A549 (cell line): ENCODE measurements around the gene TNN. TPM values are rescaled to one million over a fixed set of nuclear protein-coding genes. Genes with fewer than 3 reads are reported as not detected.
A peak's percentile ranks its signal among the peaks of the same experiment; 100 is the strongest.

Experiments used
- ATAC-seq, 2 experiments: fragments of 200-7000 bp in 1 of 2; fragments of >200 bp in 1 of 2; cut with Nextera tagmentation in 1 of 2; cut with Tn5 transposase in 1 of 2; 3 replicates each; pipeline versions ENCODE4 v1.8.0 to v1.9.1; 2018 to 2020; ENCODE audit warnings: mild to moderate bottlenecking in 1 of 2, moderate library complexity in 1 of 2
- CTCF ChIA-PET: fragments of 300-600 bp; sonication (Branson Sonifier 250); formaldehyde crosslinking; extraction: SDS; loops from one replicate; lab custom pipeline; 2021; ENCODE audit warnings: antibody characterized with exemption, inconsistent platforms; lab: Yijun Ruan, JAX
- POLR2A ChIA-PET: fragments of 350-600 bp; formaldehyde crosslinking; extraction: SDS; loops from one replicate; lab custom pipeline; 2021; ENCODE audit warnings: antibody characterized with exemption, inconsistent platforms; lab: Yijun Ruan, JAX
- DNase-seq, 2 experiments: peaks; one replicate each; pipeline versions ENCODE4 v3.0.0 to v3.0.0-alpha.2; 2011 to 2016; ENCODE audit warnings: low read depth in 1 of 2, low spot score in 1 of 2
- FAIRE-seq: peaks from 2 replicates; lab custom pipeline; 2011; peaks lifted over from hg19 to GRCh38; lab: Jason Lieb, UNC
- H3K27ac ChIP-seq, 2 experiments: fragments of >200 bp; sonication (Bioruptor Twin); formaldehyde crosslinking; 3 replicates each; pipeline ENCODE4 v1.5.1; 2016 to 2017
- H3K4me1 ChIP-seq: fragments of >200 bp; sonication (Bioruptor Twin); formaldehyde crosslinking; 3 replicates; pipeline ENCODE4 v1.6.1; 2016
- H3K4me2 ChIP-seq: fragments of >200 bp; sonication (Bioruptor Twin); formaldehyde crosslinking; 3 replicates; pipeline ENCODE4 v1.6.1; 2016
- H3K4me3 ChIP-seq: fragments of >200 bp; sonication (Bioruptor Twin); formaldehyde crosslinking; 3 replicates; pipeline ENCODE4 v1.5.1; 2016
- H3K9me3 ChIP-seq: fragments of >200 bp; sonication (Bioruptor Twin); formaldehyde crosslinking; 3 replicates; pipeline ENCODE4 v1.6.1; 2016
- CBX8 ChIP-seq: fragments of 200-600 bp; sonication (generic); IDR thresholded peaks from 2 replicates; pipeline ENCODE4 v1.6.1; 2016
- CHD2 ChIP-seq: fragments of 150-350 bp; IDR thresholded peaks from 2 replicates; pipeline ENCODE4 v1.6.1; 2014; ENCODE audit warnings: low read length; ENCODE audit not compliant: partially characterized antibody
- EHF ChIP-seq: fragments of 250-450 bp; sonication (Bioruptor Pico); IDR thresholded peaks from 2 replicates; pipeline ENCODE4 v1.5.0; 2020; ENCODE audit warnings: mild to moderate bottlenecking
- EHMT2 ChIP-seq: fragments of 200-600 bp; sonication (generic); IDR thresholded peaks from 2 replicates; pipeline ENCODE4 v1.6.1; 2016; ENCODE audit warnings: antibody characterized with exemption, low read depth, mild to moderate bottlenecking, moderate library complexity
- ESRRA ChIP-seq: fragments of 150-350 bp; IDR thresholded peaks from 2 replicates; pipeline ENCODE4 v1.6.1; 2014; ENCODE audit warnings: mild to moderate bottlenecking, low read length, borderline replicate concordance
- FOXS1 ChIP-seq: fragments of 250-450 bp; sonication (Bioruptor Pico); IDR thresholded peaks from 2 replicates; pipeline ENCODE4 v1.5.0; 2020; ENCODE audit warnings: mild to moderate bottlenecking, moderate library complexity
- HDAC2 ChIP-seq: fragments of 200-600 bp; sonication (generic); IDR thresholded peaks from 2 replicates; pipeline ENCODE4 v1.6.1; 2016
- HEYL ChIP-seq: fragments of 250-450 bp; sonication (Bioruptor Pico); IDR thresholded peaks from 2 replicates; pipeline ENCODE4 v1.8.0; 2021; ENCODE audit warnings: mild to moderate bottlenecking, moderate library complexity
- HOXA7 ChIP-seq: fragments of 250-450 bp; sonication (Bioruptor Pico); IDR thresholded peaks from 2 replicates; pipeline ENCODE4 v1.5.0; 2020; ENCODE audit warnings: mild to moderate bottlenecking, moderate library complexity
- HOXB13 ChIP-seq: fragments of 250-450 bp; sonication (Bioruptor Pico); IDR thresholded peaks from 2 replicates; pipeline ENCODE4 v1.5.0; 2020; ENCODE audit warnings: low read depth, mild to moderate bottlenecking, moderate library complexity
- HOXB5 ChIP-seq: fragments of 250-450 bp; sonication (Bioruptor Pico); IDR thresholded peaks from 2 replicates; pipeline ENCODE4 v1.5.0; 2020; ENCODE audit warnings: mild to moderate bottlenecking, moderate library complexity
- JUN ChIP-seq, 2 experiments: fragments of >200 bp; sonication (Bioruptor Twin); formaldehyde crosslinking; IDR thresholded peaks; 2 replicates in 1 of 2; 3 replicates in 1 of 2; pipeline ENCODE4 v1.6.1; 2016 to 2017
- MAFK ChIP-seq: fragments of 450-650 bp; IDR thresholded peaks from 2 replicates; pipeline ENCODE4 v1.6.1; 2014; ENCODE audit not compliant: partially characterized antibody
- MYC ChIP-seq: IDR thresholded peaks from 2 replicates; pipeline ENCODE4 v1.6.1; 2012; ENCODE audit warnings: mild to moderate bottlenecking, inconsistent platforms, low read length, improper control_type of control experiment, borderline replicate concordance
- PHF8 ChIP-seq: fragments of 200-600 bp; sonication (generic); IDR thresholded peaks from 2 replicates; pipeline ENCODE4 v1.6.1; 2016; ENCODE audit warnings: low read depth, mild to moderate bottlenecking, antibody characterized with exemption, moderate library complexity, borderline replicate concordance
- POLR2AphosphoS2 ChIP-seq: conservative IDR thresholded peaks from 2 replicates; pipeline ENCODE4 v1.6.1; 2012; ENCODE audit warnings: low read length, improper control_type of control experiment, inconsistent platforms
- RARB ChIP-seq: fragments of 250-450 bp; sonication (Bioruptor Pico); IDR thresholded peaks from 2 replicates; pipeline ENCODE4 v1.8.0; 2021; ENCODE audit warnings: mild to moderate bottlenecking, moderate library complexity
- SMC3 ChIP-seq: fragments of >200 bp; sonication (Bioruptor Twin); formaldehyde crosslinking; IDR thresholded peaks from 3 replicates; pipeline ENCODE4 v1.6.1; 2018; ENCODE audit warnings: inconsistent platforms
- SREBF2 ChIP-seq: fragments of 450-650 bp; IDR thresholded peaks from 2 replicates; pipeline ENCODE4 v1.6.1; 2014; ENCODE audit warnings: mild to moderate bottlenecking, moderate library complexity
- ZNF302 ChIP-seq: fragments of 250-450 bp; sonication (Bioruptor Pico); IDR thresholded peaks from 2 replicates; pipeline ENCODE4 v1.9.0; 2021; ENCODE audit warnings: inconsistent platforms, mild to moderate bottlenecking, moderate library complexity
- ZSCAN20 ChIP-seq: fragments of 250-450 bp; sonication (Bioruptor Pico); IDR thresholded peaks from 2 replicates; pipeline ENCODE4 v1.8.0; 2022; ENCODE audit warnings: mild to moderate bottlenecking, moderate library complexity
- WGBS: methylation state at CpG from one replicate; pipeline ENCODE4 v1.1.6; 2017; ENCODE audit errors: missing lambda C conversion rate; 5-methylcytosine and 5-hydroxymethylcytosine counted together
- polyA plus RNA-seq, 4 experiments: library from polyadenylated mRNA; depleted of rRNA in 3 of 4; stranded (reverse); fragments of >200 nt; fragmentation: RNase III in 1 of 4; extraction: RNeasy Plus Mini Kit Qiagen cat#74134 plus additional on column Dnase treatment in 1 of 4; gene quantifications; 2 replicates in 3 of 4; 3 replicates in 1 of 4; pipeline ENCODE4 v1.2.3, GENCODE V29; 2011 to 2017
- TF ChIP-seq, protein P1 (sequence below): IDR thresholded peaks from 2 replicates; pipeline ENCODE4 v1.6.1; 2012
- TF ChIP-seq, protein P2 (sequence below): fragments of 250-450 bp; sonication (Bioruptor Pico); IDR thresholded peaks from 2 replicates; pipeline ENCODE4 v1.5.0; 2020; ENCODE audit warnings: low read depth, mild to moderate bottlenecking, moderate library complexity
- TF ChIP-seq, protein P3 (sequence below): IDR thresholded peaks from 2 replicates; pipeline ENCODE4 v1.6.1; 2012; ENCODE audit warnings: low read depth, borderline replicate concordance
- TF ChIP-seq, protein P4 (sequence below): fragments of 450-650 bp; IDR thresholded peaks from 2 replicates; pipeline ENCODE4 v1.6.1; 2014; ENCODE audit warnings: antibody characterized with exemption

Gene TNN
- polyA plus RNA-seq, 2 of the 4 experiments (the other 2 are of a cell fraction), result not detected

DNA sequence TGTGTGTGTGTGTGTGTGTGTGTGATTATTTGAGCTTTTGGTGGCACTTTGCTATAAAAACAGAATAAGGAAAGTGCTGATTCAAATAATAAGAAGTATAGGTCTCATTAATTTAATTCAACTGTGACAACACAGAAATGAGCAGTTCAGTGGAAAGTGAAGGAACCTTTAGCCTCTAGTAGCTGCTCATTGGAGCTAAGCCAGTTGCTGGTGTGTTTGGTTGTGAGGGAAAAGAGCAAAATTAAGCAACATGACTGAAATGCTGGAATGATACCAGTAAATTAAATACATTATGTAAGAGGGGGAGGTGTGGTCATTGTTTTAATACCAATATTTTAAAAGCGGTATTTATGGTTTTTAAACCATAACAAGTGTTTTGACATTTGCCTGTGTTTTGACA, 69.7 kb downstream of the TNN start:
- DNase-seq, result no peak
- ChIA-PET POLR2A (no interaction called here), CTCF (interaction anchor here (6.9 kb wide), 1 partner anchor 9 kb away, joined by 36 read pairs; no protein-coding TSS in a partner anchor)
- Histone ChIP-seq H3K4me2 (no peak overlapping the region), H3K9me3 (no peaks in the 10 kb centered on the region), H3K27ac (no peak overlapping the region), H3K4me1 (no peaks in the 10 kb centered on the region), H3K4me3 (no peak overlapping the region)
- no peak for FAIRE-seq
- TF ChIP-seq ZSCAN20 (CRISPR knock-in tag), result no peak
- WGBS, result 74% methylated on average over 1 of the region's 1 CpG
- no peak for ATAC-seq

DNA sequence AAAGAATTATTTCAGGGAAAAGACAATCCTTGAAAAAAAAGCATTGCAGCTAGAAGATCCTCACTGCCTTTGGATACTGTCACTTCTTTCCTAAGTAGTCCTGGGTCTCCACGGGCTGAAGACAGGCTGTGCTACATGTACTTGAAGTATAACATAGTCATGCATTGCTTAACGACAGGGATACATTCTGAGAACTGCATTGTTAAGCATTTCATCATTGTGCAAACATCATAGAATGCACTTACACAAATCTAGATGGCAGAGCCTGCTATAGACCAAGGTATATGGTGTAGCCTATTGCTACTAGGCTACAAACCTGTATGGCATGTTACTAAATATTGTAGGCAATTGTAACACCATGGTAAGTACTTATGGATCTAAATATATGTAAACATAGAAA, 70.9 kb downstream of the TNN start:
- ChIA-PET CTCF (interaction anchor here (1.7 to 6.9 kb wide), 2 partner anchors 7 to 13 kb away, joined by 6 to 36 read pairs; no protein-coding TSS in a partner anchor), POLR2A (no interaction called here)
- H3K4me1 ChIP-seq, result no peaks in the 10 kb centered on the region
- ATAC-seq (peak; percentile 38 to 42; a peak in 3 of 6 replicates), FAIRE-seq (no peak), DNase-seq (no peak)
- H3K4me3 ChIP-seq, result no peak overlapping the region
- H3K4me2 ChIP-seq, result no peak overlapping the region
- H3K27ac ChIP-seq, result no peak overlapping the region
- WGBS, result 0% methylated on average over 2 of the region's 2 CpGs
- no peaks in the 10 kb centered on the region for H3K9me3 ChIP-seq
- TF ChIP-seq EHMT2 (no peak), HOXA7 (no peak), CBX8 (no peak), SMC3 (no peak), EHF (CRISPR knock-in tag) (no peak), SREBF2 (no peak), ZNF302 (CRISPR knock-in tag) (no peak), CHD2 (no peak), HDAC2 (no peak), MYC (no peak), FOXS1 (no peak), JUN (IDR thresholded peaks at IDR 0.05) (no peak), HEYL (CRISPR knock-in tag) (no peak), RARB (CRISPR knock-in tag) (no peak)
- TF ChIP-seq, protein P1, sequence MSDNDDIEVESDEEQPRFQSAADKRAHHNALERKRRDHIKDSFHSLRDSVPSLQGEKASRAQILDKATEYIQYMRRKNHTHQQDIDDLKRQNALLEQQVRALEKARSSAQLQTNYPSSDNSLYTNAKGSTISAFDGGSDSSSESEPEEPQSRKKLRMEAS, result no peak
- TF ChIP-seq, protein P2, sequence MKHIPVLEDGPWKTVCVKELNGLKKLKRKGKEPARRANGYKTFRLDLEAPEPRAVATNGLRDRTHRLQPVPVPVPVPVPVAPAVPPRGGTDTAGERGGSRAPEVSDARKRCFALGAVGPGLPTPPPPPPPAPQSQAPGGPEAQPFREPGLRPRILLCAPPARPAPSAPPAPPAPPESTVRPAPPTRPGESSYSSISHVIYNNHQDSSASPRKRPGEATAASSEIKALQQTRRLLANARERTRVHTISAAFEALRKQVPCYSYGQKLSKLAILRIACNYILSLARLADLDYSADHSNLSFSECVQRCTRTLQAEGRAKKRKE (CRISPR knock-in tag), result no peak
- TF ChIP-seq, protein P3, sequence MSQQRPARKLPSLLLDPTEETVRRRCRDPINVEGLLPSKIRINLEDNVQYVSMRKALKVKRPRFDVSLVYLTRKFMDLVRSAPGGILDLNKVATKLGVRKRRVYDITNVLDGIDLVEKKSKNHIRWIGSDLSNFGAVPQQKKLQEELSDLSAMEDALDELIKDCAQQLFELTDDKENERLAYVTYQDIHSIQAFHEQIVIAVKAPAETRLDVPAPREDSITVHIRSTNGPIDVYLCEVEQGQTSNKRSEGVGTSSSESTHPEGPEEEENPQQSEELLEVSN, result no peak
- TF ChIP-seq, protein P4, sequence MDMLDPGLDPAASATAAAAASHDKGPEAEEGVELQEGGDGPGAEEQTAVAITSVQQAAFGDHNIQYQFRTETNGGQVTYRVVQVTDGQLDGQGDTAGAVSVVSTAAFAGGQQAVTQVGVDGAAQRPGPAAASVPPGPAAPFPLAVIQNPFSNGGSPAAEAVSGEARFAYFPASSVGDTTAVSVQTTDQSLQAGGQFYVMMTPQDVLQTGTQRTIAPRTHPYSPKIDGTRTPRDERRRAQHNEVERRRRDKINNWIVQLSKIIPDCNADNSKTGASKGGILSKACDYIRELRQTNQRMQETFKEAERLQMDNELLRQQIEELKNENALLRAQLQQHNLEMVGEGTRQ, result no peak

DNA sequence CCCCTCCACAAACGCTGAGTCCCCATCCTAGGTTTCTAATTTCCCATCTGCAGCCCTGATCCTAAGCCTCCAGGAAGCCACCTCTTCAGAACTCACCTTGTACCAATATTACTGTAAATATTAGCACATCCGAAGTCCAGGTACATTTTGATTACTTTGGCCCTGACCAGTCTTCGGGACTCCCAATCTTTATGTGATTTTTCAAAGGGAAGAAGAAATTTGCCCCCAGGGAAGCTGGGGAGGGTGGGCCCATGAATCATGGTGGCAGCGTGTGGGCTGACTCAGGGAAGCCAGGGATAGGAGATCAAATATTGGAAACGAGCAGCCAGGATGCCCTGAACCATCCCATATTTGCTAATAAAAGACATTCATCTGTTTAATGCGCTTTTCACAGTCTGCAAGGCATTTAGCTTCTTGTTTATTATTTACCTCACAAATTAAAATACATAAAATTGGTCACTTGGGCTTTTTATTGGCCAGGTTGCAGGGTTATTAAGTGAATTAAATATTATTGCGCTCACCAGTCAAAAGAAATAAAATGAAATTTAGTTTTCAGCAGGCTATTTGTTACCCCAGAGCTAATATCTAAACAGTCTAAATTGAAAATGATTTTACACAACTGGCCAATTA, 78.4 kb downstream of the TNN start:
- Histone ChIP-seq H3K4me3 (no peak overlapping the region), H3K27ac (no peak overlapping the region), H3K9me3 (no peaks in the 10 kb centered on the region), H3K4me2 (peak overlapping the region; percentile 64), H3K4me1 (0 out of 3 replicates have a peak, but pooled peaks cover 5% of the 10 kb centered on the region)
- POLR2A ChIA-PET, result interaction anchor here (1.0 kb wide), 1 partner anchor 123 kb away, joined by 4 read pairs; the partner anchor contains the start of gene MRPS14
- no peak for FAIRE-seq
- no peak for TF ChIP-seq HOXB5 (CRISPR knock-in tag)
- TF ChIP-seq PHF8, result no peak
- TF ChIP-seq POLR2AphosphoS2, result no peak
- no peak for TF ChIP-seq ESRRA
- TF ChIP-seq SMC3, result no peak
- TF ChIP-seq MAFK, result no peak
- no peak for TF ChIP-seq MYC
- TF ChIP-seq ZSCAN20 (CRISPR knock-in tag), result no peak
- TF ChIP-seq HOXB13 (CRISPR knock-in tag), result no peak
- no peak for TF ChIP-seq EHF (CRISPR knock-in tag)
- no peak for DNase-seq
- no peak for ATAC-seq
- WGBS, result 12% methylated on average over 6 of the region's 7 CpGs
- CTCF ChIA-PET, result interaction anchor here (0.6 to 9.9 kb wide), 23 partner anchors 10 to 1695 kb away, joined by 3 to 89 read pairs (median 3); partner anchors contain the start of gene KIAA0040
